MM.1S (cell line): ENCODE data around the gene AUTS2.

Experiments
- DNase-seq: peaks from one replicate; pipeline ENCODE4 v3.0.0-alpha.2; 2015
- H2AFZ ChIP-seq: fragments of 300-600 bp; sonication (generic); 2 replicates; pipeline ENCODE4 v1.6.0; 2016; ENCODE audit warnings: antibody characterized with exemption, low read length
- H3F3A ChIP-seq: fragments of 300-600 bp; sonication (generic); 2 replicates; pipeline ENCODE4 v1.6.1; 2016; ENCODE audit warnings: mild to moderate bottlenecking, antibody characterized with exemption, low read length, moderate library complexity, mixed read lengths; ENCODE audit not compliant: insufficient read depth
- H3K27ac ChIP-seq: fragments of 300-600 bp; sonication (generic); 2 replicates; pipeline ENCODE4 v1.5.1; 2016; ENCODE audit warnings: mild to moderate bottlenecking, low read length
- H3K27me3 ChIP-seq: fragments of 300-600 bp; sonication (generic); replicated peaks from 2 replicates; pipeline ENCODE4 v1.6.0; 2016; ENCODE audit warnings: low read length; ENCODE audit not compliant: insufficient read depth
- H3K36me3 ChIP-seq: fragments of 300-600 bp; sonication (generic); replicated peaks from 2 replicates; pipeline ENCODE4 v1.6.1; 2016; ENCODE audit warnings: mild to moderate bottlenecking, low read length, mixed read lengths; ENCODE audit not compliant: insufficient read depth
- H3K4me1 ChIP-seq: fragments of 300-600 bp; sonication (generic); 2 replicates; pipeline ENCODE4 v1.6.1; 2016; ENCODE audit warnings: low read length, mixed read lengths
- H3K4me2 ChIP-seq: fragments of 300-600 bp; sonication (generic); 2 replicates; pipeline ENCODE4 v1.6.0; 2016; ENCODE audit warnings: low read depth, low read length
- H3K4me3 ChIP-seq: fragments of 300-600 bp; sonication (generic); 2 replicates; pipeline ENCODE4 v1.5.1; 2016; ENCODE audit warnings: low read length, mixed read lengths
- H3K79me2 ChIP-seq: fragments of 300-600 bp; sonication (generic); 2 replicates; pipeline ENCODE4 v1.6.1; 2016; ENCODE audit warnings: mixed run types, low read length, mixed read lengths
- H3K9ac ChIP-seq: fragments of 300-600 bp; sonication (generic); 2 replicates; pipeline ENCODE4 v1.6.1; 2016; ENCODE audit warnings: low read length, mixed read lengths
- H3K9me2 ChIP-seq: fragments of 300-600 bp; sonication (generic); replicated peaks from 2 replicates; pipeline ENCODE4 v1.6.1; 2016; ENCODE audit warnings: mild to moderate bottlenecking, low read length, mixed read lengths; ENCODE audit not compliant: insufficient read depth
- H3K9me3 ChIP-seq: fragments of 300-600 bp; sonication (generic); replicated peaks from 2 replicates; pipeline ENCODE4 v1.6.1; 2016; ENCODE audit warnings: mild to moderate bottlenecking, low read length, mixed read lengths; ENCODE audit not compliant: insufficient read depth
- H4K20me1 ChIP-seq: fragments of 300-600 bp; sonication (generic); 2 replicates; pipeline ENCODE4 v1.6.1; 2016; ENCODE audit warnings: mild to moderate bottlenecking, low read length, moderate library complexity, mixed read lengths; ENCODE audit not compliant: insufficient read depth
- EZH2 ChIP-seq: fragments of 300-600 bp; sonication (generic); optimal IDR thresholded peaks from 2 replicates; pipeline ENCODE3; 2017; ENCODE audit warnings: low read depth, mild to moderate bottlenecking, antibody characterized with exemption, low read length, mixed read lengths
- EZH2phosphoT487 ChIP-seq: fragments of 300-600 bp; sonication (generic); IDR thresholded peaks from 2 replicates; pipeline ENCODE4 v1.6.1; 2018; ENCODE audit warnings: antibody characterized with exemption, low read length
- TF ChIP-seq, protein P1 (sequence below): fragments of 300-600 bp; sonication (generic); IDR thresholded peaks from 2 replicates; pipeline ENCODE4 v1.5.1; 2016; ENCODE audit warnings: antibody characterized with exemption, low read length, mixed read lengths

Gene AUTS2

DNA sequence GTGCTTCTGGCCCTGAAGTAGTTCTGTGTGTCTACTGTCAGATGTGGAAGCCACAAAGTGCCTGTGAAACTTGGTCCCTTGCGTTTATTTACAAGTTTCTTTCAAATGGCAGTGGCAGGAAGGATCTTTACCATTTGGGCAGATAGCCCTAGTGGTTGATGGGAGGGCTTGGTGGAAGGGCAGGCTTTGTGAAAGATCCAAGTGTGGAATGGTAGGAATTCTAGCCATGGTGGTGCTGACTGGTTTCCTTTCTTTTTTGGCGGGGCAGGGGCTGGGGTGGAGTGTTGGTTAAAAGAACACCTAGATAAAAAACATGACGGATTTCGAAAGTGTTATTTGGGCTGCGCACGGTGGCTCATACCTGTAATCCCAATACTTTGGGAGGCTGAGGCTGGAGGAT, 27.0 kb downstream of the AUTS2 start:
- H3K4me3 ChIP-seq, result no peak overlapping the region
- no peak for DNase-seq
- no peak overlapping the region for H3K4me2 ChIP-seq
- no peaks in the 10 kb centered on the region for H4K20me1 ChIP-seq
- no peaks in the 10 kb centered on the region for H3K9me3 ChIP-seq
- no peak overlapping the region for H3K9ac ChIP-seq
- H3K4me1 ChIP-seq, result no peaks in the 10 kb centered on the region
- H3K36me3 ChIP-seq, result no peaks in the 10 kb centered on the region
- H3K79me2 ChIP-seq, result no peaks in the 10 kb centered on the region
- H3K9me2 ChIP-seq, result no peaks in the 10 kb centered on the region
- H3K27ac ChIP-seq, result no peak overlapping the region
- TF ChIP-seq EZH2phosphoT487 (no peak), EZH2 (no peak)
- TF ChIP-seq, protein P1, sequence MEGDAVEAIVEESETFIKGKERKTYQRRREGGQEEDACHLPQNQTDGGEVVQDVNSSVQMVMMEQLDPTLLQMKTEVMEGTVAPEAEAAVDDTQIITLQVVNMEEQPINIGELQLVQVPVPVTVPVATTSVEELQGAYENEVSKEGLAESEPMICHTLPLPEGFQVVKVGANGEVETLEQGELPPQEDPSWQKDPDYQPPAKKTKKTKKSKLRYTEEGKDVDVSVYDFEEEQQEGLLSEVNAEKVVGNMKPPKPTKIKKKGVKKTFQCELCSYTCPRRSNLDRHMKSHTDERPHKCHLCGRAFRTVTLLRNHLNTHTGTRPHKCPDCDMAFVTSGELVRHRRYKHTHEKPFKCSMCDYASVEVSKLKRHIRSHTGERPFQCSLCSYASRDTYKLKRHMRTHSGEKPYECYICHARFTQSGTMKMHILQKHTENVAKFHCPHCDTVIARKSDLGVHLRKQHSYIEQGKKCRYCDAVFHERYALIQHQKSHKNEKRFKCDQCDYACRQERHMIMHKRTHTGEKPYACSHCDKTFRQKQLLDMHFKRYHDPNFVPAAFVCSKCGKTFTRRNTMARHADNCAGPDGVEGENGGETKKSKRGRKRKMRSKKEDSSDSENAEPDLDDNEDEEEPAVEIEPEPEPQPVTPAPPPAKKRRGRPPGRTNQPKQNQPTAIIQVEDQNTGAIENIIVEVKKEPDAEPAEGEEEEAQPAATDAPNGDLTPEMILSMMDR, result no peak
- H3K27me3 ChIP-seq, result no peaks in the 10 kb centered on the region
- no peak overlapping the region for H2AFZ ChIP-seq
- H3F3A ChIP-seq, result no peaks in the 10 kb centered on the region

DNA sequence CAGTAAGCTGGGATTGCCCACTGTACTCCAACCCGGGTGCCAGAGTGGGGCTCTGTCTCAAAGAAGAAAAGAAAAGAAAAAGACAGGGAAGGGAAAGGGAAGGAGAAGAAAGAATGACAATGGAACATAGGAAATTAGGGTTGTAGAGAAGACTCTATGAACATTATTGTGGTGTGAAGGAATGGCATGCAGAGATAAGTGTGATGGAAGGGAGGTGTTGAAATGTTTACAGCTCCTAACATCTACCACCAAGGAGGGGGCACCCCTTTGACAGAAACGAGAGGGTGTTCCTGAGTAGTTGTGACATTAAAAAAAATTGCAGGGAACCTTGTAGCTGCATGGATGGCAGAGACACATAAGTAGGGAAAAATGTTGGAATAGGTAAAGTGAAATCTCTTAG, 27.5 kb downstream of the AUTS2 start:
- no peaks in the 10 kb centered on the region for H3K9me3 ChIP-seq
- no peaks in the 10 kb centered on the region for H3K36me3 ChIP-seq
- no peaks in the 10 kb centered on the region for H3K27me3 ChIP-seq
- H3K9me2 ChIP-seq, result no peaks in the 10 kb centered on the region
- no peak overlapping the region for H3K4me3 ChIP-seq
- no peak overlapping the region for H2AFZ ChIP-seq
- H3K4me1 ChIP-seq, result no peaks in the 10 kb centered on the region
- H3F3A ChIP-seq, result no peaks in the 10 kb centered on the region
- DNase-seq, result no peak
- H3K9ac ChIP-seq, result no peak overlapping the region
- no peaks in the 10 kb centered on the region for H4K20me1 ChIP-seq
- no peak overlapping the region for H3K4me2 ChIP-seq
- H3K79me2 ChIP-seq, result no peaks in the 10 kb centered on the region
- no peak overlapping the region for H3K27ac ChIP-seq
- TF ChIP-seq EZH2 (no peak), EZH2phosphoT487 (no peak)
- TF ChIP-seq, protein P1, result no peak

DNA sequence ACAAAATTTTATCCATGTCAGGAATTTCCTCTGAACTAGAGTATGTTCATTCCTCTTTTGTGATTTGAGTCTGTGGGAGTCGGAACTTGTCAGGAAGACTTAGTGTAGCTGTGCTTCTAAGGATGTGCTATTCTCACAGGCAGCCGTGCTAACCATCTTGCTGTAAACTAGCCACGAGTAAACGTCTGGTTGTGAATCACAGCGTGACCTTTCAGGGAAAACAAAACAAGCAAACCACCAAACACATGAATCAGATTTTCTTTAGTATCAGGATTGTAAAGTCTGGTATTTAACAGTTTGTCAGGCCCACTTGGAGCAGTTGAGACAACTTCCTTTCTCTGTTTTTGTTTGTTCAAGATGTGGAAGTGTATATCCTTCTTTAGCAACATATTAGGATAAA, 32.0 kb downstream of the AUTS2 start:
- DNase-seq, result no peak
- Histone ChIP-seq H3K4me2 (no peak overlapping the region), H3K4me1 (no peaks in the 10 kb centered on the region), H3K9me3 (no peaks in the 10 kb centered on the region), H3K9me2 (no peaks in the 10 kb centered on the region), H4K20me1 (no peaks in the 10 kb centered on the region), H3K27ac (no peak overlapping the region), H3F3A (no peaks in the 10 kb centered on the region), H2AFZ (no peak overlapping the region), H3K36me3 (no peaks in the 10 kb centered on the region), H3K79me2 (no peaks in the 10 kb centered on the region), H3K4me3 (no peak overlapping the region), H3K27me3 (no peaks in the 10 kb centered on the region), H3K9ac (no peak overlapping the region)
- TF ChIP-seq, protein P1, result no peak
- TF ChIP-seq EZH2phosphoT487, result no peak
- no peak for TF ChIP-seq EZH2
